COLO668 (cell line): ENCODE results near the gene RARRES1.

Experiments
- DNase-seq: peaks from one replicate; lab custom pipeline; 2025; ENCODE audit not compliant: unreplicated experiment; lab: John Stamatoyannopoulos, UW

RARRES1 gene, protein sequence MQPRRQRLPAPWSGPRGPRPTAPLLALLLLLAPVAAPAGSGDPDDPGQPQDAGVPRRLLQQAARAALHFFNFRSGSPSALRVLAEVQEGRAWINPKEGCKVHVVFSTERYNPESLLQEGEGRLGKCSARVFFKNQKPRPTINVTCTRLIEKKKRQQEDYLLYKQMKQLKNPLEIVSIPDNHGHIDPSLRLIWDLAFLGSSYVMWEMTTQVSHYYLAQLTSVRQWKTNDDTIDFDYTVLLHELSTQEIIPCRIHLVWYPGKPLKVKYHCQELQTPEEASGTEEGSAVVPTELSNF

DNA sequence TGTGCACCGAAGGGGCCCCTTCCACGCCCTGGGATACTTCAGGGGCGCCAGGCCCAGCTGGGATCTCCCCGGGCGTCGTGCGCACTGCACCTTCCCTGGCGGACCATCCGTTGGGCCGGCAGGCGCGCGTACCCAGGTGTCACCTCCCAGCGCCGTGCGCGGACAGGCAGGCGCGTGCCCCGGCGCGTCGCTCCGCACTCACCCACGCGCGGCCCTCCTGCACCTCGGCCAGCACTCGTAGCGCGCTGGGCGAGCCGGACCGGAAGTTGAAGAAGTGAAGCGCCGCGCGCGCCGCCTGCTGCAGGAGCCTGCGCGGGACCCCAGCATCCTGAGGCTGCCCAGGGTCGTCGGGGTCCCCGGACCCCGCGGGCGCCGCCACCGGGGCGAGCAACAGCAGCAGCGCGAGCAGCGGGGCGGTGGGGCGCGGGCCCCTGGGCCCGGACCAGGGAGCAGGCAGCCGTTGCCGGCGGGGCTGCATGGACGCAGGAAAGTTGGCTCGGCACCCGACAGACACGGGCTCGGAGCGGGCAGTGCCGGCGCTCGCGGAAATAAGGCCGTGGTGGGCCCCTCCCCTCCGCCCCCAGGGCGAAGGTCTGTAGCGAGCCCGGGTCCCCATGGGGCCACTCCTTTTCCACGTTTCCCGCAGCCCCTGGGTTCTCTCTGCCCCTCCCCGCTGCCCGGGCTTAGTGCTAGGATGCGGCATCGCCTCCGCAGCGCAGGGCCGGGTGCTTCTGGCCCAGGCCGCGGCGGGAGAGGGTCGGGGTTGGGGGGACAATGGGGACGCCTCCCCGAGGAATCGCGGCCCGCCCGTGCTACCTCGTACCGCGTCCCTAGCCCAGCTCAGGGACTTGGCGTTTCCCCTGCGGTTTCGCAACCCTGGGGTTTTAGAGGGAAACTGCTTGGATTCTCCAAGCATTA is at the start of gene RARRES1:
RARRES1 (minus strand) TSS at position 520 of the 918 bp plus-strand sequence; CDS start at position 478, 42 bp downstream.
- DNase-seq = no peak

DNA sequence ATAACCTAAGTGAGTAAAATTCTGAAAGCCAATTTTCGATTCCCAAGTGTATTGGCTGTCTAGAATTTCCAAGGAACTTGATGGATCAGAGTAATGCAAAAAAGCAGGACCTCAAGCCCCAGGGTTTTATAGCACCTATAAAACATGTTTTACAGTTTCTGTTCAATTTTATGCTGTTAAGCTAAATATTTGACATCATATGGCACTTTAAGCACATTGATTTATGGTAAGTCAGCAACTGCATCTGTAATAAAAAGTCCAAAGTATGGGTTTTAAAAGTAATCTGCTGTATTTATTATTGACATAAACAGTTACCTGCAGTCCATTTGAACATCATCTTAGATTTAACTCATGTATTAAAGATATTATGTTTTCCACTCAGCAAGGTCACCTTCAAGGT is 49.6 kb upstream of the RARRES1 start:
- no peak for DNase-seq

DNA sequence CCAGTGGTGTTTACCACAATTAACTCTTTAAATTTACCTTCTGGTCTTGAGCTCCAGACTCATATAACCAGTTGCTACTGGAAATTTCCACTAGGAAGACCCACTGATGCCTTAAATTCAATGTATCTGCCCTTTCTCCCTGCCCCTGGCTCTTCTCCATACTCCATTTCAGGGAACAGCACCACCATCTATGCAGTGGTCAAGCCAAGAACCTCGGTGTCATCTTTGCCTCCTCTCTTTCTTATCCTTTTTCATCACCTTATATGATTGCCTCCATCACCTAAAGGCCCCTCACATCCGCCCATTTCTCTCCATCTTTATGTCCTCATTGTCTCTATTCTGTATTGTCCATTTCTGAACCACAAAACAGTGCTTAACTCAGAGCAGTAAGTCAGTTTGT is 48.9 kb upstream of the RARRES1 start:
- DNase-seq = no peak

DNA sequence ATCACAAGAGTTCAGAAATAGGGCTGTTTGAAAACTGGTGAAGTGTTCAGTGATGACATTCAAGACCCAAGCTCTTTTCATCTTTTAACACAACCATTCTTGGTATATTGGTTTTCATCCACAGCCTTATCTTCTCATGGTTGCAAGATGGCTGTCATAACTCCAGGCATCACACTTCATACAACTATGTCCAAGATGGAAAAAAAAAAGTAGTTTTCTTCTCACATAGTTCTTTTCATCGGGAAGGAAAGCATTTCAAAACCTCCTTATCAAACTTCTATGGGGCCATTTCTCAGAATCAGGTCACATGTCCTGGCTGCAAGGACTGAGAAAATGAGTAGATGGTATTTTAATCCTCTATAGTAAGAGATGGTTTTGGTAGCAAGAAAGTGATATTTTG is 48.5 kb upstream of the RARRES1 start:
- no peak for DNase-seq

DNA sequence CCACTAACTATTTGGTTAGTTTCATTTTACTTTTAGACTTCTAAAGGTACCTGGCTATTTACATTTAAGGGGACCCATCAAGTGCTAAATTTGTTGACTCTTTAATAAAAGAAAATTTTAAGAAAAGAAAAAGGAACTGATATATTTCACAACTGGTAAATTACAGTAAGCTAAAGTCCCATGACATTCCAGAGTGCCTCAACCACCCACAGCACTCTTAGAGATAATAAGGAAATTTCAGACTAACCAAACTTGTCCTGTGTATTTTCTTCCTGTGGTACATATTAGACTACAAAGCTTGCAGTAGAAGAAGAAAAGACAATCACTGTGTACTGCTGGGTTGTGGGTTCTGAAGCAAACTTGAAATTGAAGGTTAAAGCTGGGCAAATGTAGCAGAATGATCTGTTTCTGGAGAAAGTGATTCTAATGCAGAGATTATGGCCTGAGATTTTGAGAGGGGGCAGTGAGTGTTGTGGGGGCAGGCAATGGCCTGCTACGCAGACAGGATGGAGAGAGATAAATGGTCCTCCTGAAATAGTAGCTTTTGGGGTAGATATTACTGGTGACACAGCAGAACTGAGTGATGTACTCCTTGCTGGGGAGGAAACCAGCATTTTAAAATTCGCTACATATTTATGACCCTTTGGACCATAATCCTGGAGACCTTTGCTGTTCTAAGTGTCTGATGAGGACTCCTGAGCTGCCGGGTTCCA is 45.1 kb upstream of the RARRES1 start:
- no peak for DNase-seq

DNA sequence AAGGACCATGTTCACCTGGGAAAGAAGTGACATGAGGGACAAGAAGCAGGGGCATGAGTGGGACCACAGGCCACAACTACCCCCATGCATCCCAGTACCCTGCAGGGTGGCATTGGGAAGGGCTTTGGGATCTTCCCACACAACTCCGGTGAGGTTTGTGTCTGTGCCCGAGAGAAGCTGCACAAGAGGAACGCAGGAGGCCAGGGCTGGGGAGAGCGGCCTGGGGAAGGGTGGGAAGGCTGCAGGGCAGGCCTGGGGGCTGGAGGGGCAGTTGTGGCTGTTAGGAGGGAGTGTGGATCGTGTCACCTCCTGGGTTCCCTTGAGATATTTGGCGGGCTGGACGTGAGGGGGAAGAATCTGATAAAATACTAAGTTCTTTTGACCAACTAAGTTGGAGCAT is 44.3 kb upstream of the RARRES1 start:
- DNase-seq = no peak

DNA sequence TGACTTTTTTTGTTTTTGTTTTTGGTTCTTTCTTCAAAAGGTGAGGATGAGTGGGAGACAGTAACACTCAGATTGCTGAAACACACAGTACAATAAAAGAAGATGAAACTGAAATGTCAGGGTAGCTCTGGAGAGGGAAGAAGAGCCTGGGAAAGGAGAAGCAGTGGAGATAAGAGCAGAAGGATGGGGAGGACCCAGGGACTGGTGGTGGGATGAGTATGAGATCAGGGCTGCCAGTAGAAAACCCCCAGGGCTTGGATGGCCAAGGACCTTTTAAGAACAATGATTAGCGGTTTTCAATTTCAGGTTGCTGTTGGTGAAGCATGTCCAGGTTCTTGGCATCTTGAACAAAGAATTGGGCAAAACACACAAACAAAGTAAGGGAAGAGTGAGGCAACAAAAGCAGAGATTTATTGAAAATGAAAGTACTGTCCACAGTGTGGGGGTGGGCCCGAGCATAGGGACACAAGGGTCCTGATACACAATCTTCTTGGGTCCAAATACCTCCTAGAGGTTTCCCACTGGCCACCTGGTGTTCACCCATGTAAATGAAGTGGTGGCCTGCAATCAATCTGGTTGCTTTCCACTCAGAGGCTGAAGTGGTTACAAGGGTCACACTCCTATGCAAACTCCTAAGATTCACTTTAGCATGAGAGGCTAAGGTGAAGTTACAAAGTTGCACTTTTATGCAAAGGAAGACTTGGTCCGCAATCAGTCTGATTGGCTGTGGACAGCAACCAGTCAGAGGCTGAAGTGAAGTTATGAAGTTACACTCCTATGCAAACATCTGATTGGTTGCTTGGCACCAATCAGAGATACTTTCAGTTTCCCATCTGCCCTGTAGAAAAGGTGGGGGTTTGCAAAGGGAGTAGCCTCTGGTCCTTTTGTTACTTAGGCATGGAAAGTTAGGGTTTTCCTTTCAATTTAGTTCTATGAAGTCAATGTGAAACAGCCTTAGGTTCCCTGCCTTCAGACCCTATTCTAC is 43.5 kb upstream of the RARRES1 start:
- no peak for DNase-seq

DNA sequence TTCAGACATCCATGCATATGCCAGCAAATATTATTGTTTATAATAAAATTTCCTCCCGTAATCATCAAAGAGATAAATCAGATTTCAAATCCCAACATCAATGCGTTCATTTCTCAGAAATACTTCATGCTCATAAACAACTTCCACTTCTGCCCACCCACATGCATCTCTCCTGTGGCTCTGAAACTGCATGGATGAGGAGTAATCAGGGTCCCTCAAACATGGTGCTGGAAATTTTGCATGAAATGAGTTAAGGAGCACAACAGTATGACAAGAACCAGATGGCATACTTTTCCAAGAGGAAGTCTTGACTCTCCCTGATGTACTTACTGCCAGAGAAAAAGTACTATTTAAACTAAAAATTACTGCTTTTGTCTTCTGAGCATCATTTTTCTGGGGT is 42.7 kb upstream of the RARRES1 start:
- no peak for DNase-seq

DNA sequence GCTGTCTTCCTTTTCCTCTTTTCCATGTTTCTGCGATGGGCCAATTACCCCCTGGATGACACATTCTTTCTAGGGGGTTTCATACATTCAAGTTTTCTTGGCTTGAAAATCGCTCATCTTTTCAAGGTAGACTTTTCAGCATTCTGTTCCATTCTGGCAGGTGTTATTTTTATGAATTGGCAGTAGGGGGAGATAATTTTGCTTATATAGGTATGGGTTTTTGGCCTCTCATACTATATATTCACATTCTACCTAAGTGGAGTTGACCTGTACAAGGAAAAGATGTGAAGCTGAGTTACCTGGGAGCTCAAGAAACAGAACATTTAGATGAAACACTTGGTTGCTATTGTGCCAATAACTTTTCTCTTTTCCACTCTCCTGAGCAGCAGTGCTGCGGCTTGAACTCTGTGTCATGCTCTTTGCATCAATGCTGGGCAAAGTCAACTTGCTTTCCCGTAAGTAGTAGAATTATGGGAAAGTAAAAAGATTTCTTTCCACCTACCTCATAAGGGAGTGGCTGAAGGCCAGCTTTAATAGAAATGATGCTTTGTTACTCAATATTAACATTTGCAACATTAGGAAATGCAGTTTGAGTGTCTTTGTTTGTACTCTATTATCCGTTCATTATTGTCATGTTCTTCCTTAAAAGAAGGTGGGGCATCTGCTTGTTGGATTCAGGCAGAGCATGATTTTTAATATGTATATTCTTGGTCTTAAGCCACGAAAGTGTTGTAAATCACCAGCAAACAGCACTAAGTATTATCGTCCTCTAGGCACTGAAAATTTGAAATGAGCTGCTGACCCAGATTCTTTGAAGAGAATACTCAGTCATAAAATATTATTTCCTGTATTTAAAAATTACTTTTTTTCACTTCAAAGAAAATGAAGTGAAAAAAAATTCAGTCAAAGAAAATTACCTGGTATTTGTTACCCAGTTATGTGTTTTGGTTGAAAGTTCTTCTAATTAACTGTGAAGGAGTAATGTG is 41.9 kb upstream of the RARRES1 start:
- DNase-seq = no peak

DNA sequence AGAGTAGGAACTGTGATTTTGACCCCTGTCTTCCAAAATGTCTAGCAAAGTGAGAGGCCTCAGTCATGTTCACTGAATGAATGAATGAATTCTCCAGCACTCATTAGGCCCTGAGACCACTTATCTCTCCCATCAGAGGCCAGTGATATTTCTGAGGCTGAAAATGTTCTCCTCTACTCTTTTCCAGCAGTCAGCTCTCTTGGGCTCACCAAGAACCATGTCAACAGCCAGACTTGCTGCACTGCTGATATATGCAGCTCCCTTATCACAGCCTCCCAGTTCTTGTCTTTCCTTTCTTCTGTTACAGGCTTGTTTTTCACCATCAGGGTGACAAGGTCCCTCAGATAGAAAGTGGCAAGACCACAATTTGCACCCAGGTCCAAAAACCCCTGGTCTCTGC is 40.9 kb upstream of the RARRES1 start:
- DNase-seq = no peak

DNA sequence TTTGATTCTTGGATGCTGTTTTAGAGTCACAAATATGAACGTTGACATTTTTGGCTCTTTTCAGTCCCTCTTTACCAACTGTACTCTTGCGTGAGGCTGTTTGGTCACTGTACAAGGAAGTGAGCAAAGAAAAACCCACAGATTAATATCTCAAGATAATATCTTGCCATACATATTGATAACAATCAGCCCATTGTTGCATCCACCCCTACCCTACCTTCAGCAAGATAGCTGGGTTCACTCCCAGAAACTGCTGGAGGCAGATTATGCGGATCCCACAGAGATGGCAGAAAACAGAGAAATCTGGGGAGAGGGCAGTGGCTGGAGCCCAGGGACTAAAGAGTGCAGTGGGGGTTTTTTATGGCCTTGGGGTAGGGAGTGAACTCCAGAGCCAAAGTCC is 39.7 kb upstream of the RARRES1 start:
- DNase-seq = no peak

DNA sequence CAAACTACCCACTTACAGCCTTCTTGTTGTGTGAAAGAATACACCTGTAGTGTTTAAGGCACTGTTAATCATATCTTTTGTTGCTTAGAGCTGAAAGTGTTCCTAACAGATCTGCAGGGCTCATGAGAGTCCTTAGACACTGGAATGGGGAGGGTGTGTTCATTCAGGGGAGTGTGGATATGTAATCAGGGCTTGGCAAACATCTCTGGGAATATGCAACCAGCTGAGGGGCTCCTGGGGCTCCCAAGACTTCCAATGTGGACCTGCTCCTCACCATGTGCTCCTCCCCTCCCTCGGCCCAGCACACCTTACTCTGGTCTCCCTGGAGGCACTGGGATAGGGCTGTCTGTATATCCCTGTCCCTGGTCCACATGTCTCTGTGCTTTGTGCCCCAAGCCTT is 39.3 kb upstream of the RARRES1 start:
- no peak for DNase-seq

DNA sequence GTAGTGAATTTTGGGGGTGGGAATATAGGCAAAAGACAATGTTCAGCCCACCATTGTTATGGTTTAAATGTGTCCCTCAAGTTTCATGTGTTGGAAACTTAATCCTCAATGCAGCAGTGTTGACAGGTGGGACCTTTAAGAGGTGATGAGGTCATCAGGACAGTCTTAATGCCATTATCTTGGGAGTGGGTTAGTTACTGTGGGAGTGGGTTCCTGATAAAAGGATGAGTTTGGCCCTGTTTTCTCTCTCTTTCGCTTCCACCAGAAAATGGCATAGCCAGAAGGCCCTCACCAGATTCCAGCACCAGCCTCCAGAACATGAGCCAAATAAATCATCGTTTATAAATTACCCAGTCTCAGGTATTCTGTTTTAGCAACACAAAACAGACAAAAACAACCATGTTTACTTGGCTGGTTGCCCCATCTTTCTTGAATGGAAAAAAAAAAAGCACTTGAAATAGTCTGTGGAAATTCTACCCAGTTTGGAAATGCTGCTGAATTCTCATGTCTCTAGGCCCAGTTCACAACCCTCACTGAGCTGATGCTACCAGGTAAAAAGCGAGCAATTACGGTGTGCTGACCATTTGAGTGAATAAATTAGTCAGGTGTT is 38.6 kb upstream of the RARRES1 start:
- DNase-seq = no peak

DNA sequence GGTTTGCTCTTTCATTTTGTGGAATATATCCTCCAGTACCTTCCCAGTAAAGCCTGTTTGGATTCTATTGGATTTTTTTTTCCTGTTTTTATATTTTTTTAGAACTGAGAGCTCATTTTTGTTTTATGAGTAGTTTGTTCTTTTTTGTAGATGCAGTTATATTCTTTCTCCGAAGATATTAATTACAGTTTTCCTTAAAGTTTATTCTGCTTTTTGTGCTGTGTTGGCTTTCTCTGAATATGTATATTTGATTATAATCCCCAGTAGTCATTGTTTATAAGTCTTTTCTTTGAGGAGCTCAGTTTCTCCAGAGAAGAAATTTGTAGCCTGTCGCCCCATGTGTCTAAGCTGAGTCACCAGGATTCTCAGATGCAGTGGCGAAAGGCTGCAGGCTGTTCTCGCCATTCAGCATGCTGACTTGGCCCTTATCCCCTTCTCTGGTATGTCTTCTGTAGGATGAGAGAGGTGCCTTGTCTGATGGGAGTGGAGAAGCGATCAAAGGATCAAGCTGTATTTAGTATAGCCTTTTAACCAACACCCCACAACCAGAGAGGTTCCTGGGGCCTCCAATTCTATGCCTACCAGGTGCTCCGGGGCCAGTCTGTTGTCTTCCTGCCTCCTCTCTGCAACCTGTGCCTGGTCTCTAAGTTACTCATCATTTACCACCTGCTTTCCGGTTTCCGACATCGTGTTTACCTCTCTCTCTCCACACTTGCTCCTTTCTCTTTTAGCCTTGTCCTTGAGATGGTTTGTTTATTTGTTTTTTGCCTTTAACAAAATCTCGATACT is 37.9 kb upstream of the RARRES1 start:
- no peak for DNase-seq

DNA sequence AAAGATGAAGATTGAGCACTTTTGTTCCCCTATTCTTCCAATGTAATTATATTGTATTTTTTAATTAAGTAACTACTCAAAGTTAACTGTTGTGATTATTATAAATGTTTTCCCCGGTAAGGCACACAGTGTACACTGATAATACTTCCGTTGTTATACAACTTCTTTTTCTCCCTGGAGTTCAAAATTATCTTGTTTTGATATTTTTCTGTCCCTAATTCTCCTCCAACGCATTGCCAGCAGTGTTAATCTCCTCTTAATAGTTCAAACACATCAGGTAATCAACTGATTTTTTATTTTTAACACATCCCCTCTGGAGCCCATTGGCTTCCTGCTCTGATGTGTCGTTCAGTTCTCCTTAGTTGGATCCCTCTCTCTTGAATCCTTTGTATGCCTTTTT is 37.3 kb upstream of the RARRES1 start:
- DNase-seq = no peak

DNA sequence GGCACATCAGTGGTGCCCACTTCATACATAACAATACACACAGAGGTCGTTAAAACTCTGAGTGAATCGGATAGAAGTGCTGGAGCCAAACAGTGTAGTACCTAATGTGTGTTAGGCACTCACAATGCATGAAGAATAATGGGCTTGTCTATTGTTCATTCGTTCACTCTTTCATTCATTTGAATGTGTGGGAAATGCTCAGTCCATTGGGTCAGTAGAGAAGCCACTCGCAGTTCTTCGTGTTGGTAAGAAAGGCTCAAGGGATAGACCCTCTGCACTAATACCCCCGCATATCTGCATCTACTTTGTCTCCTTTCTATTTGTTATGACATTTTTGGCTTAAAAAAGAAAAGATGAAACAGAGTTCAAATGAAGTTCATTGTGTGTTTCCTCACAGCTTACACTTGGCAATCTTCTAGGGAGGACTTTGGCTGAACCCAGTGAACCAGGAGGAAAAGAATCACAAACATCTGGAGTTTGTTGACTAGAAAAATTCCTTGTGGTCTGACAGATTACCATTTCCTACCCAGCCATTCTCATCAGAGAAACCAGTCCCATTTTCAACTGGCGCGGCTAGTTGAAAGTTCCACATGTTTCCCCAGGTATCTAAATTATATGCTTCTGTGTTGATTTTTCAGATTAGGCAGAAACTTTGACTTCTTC is 36.8 kb upstream of the RARRES1 start:
- no peak for DNase-seq

DNA sequence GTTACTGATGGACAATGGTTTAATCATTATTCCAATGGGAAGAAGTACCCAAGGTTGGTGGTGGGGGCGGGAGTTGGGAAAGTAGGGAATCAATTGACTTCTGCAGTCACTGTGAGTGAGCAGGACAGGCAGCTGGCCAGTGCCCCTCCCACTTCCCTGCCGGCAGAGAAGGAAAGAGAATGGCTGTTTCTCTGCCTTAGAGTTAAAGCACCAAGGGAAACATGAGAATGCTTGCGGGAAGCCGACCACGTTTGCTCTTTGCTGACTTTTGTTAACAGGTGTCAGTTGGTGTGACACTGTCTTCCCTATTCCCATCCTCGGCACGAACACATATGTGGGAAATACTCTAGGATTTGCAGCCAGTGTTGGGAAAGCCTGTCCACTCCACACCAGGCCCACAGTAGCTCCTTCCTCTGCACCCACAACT is 36.1 kb upstream of the RARRES1 start:
- no peak for DNase-seq

DNA sequence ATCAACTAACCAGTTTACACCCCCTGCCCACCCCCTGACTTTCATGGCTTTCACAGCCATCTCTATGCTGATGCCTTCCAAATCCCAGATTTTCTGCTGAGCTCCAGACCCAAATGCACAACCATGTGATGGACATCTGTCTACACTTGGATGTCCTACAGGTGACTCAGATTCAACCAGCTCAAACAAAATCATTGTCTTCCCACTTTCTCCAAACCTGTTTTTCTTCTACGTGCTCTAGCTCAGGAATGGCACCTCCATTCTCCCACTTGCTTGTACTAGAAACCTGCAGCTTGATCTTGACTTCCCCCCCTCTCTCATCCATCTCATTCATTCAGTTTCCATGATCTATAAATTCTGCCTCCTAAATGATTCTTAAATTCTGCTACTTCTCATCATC is 34.1 kb upstream of the RARRES1 start:
- no peak for DNase-seq
